Stimulated activated CD4-positive, alpha-beta T cell treated with anti-CD3 and anti-CD28 coated beads, TNF-alpha, amount 100 ng/mL, for 24 hours (primary cell): ENCODE results near the gene PFKP.
"Not testable (repeated sequence)": the region's sequence is repeated elsewhere in the genome, so short reads cannot be mapped to it uniquely, and the experiment has no call there.

Experiments
- DNase-seq, 3 experiments: peaks; one replicate each; pipeline ENCODE4 v3.0.0-alpha.2; 2020; ENCODE audit warnings: low read depth in 3 of 3

The PFKP gene

DNA sequence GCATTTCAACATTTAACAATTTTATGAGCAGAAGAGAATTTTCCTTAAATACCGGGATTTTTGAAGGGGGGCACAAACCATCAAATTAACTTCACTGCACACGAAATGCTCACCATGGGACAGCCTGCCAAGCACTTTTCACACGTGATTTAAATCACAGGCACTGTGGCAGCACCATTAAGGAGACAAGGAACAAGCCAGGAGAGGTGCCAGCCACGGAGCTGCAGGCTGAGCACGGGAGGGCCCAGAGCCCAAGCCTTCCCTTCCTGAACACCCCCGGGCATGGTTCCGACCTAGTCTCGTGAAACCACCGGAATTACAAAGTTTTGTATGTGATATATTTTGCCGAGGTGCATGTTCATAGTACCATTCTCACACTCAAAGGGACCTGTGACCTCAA lies 91.8 kb downstream of the PFKP start:
- DNase-seq, result no peak

DNA sequence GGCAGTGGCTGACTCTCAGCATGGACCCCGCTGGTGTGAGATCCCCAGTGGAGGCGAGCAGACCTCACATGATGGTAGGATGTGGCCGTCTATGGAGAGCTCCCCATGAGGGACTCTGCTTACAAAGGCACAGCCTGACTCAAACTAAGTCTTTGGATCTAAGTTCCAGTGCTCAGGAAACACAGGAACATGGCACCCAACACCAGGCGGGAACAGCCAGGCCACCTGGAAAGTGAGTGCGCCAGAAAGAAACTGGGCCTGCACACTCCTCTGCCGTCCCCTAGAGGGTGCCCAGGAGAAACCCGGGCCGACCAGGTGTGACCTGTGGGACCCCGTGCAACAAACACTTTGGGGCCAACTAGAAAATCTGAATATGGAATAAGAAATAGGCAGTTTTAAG lies 95.2 kb downstream of the PFKP start:
- DNase-seq, result no peak

- no peak for DNase-seq
These were observed 96.5 kb downstream of the PFKP start for GRCh38 chr10:3163879-3164278.

DNA sequence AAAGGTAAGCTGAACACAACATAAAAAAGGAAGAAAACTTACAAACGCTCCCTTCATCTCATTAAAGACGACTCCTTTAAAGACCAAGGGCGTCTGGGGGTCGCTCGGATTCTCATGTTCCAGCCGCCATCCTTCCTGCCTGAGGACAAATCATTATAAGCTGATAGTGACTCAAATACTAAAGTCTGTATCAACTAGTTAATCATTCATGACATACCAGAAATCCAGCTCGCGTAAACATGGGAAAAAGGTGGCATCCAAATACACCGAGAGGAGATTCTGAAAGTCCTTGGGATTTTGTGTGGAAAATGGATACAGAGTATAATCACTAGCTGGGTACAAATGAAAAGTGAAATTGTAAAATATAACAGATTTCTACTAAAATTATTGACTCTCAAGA lies 97.8 kb downstream of the PFKP start:
- DNase-seq, result no peak

DNA sequence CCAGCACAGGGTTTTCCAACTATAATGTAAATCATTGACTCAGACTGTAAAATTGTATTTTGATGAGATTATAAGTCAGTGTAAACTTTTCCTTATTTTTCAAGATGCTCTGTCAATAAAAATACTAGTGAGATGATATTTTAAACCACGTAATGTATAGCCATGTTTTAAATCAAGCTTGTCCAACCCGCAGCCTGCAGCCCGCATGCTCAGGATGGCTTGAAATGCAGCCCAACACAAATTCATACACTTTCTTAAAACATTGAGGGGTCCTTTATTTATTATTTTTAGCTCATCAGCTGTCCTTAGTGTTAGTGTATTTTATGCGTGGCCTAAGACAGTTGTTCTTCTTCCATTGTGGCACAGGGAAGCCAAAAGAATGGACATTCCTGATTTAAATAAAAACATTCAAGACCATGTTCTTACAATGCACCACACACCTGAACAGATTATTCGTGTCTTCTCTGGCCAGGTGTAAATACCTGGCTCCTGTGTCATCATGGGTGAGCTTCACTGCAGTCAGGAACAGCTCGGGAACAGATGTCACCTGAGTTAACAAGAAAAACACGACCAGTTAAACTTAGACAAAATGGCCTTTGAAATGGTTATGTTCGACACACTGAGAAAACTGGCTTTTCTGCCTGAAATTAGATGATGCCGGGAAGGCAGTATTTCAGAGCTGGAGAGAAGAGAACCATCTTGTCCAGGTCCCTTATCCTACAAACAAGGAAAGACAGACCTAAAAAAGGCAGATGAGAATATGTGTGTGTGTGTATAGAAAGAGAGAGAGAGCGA lies 99.3 kb downstream of the PFKP start:
- no peak for DNase-seq

DNA sequence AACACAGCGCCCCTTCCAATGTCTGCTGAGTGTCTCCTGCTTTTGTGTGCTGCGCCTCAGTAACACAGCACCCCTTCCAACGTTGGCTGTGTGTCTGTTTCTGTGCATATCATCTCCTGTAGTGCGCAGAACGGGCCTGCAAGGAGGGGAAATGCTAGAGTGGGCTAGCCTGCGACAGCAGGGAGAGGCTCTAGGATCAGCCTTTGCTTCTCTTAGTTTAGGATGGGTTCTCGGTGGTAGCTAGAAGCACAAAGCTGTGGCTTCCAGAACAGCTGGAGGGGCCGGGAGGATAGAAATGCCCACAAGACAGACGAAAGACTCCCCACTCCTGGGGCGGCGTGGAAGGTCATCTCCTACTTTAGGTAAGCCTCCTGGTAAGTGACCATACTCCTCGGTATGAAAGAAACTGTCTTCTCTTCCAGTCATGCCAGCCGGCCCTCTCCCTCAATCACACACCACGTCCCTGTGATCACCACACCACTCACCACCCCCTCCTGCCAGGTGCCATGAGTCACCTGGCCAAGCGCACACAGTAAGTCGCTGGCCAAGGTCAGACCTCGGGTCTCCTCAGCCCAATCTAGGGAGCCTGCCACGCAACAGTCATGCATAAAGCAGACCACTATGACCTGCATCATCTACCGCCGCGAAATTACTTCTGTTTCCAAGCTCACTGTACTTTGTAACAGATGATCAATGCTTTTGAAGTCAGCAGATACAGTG lies 100.4 kb downstream of the PFKP start:
- no peak for DNase-seq

- DNase-seq, result no peak
These were observed 101.9 kb downstream of the PFKP start for GRCh38 chr10:3169271-3169670.

DNA sequence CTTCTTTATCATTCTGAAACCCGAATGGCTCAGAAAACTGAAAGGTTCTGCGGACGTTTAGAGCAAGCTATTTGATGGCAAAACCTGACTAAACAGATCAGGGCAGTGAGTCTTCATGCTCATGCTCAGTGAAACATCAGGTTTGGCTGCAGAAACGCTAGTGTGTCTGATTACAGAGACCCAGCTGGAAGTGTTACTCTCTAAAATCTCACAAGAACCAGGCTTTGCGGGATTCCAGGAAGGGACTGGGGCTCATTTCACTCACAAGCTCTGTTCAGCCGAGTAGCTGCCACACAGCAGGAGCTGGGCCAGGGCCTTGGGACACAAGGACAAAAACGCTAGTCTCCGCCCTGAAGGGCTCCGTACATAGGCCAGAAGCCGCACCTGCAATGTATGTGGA lies 102.3 kb downstream of the PFKP start:
- DNase-seq, result no peak

- DNase-seq, result not testable (repeated sequence)
These were observed 104.1 kb downstream of the PFKP start for GRCh38 chr10:3171488-3171887.

DNA sequence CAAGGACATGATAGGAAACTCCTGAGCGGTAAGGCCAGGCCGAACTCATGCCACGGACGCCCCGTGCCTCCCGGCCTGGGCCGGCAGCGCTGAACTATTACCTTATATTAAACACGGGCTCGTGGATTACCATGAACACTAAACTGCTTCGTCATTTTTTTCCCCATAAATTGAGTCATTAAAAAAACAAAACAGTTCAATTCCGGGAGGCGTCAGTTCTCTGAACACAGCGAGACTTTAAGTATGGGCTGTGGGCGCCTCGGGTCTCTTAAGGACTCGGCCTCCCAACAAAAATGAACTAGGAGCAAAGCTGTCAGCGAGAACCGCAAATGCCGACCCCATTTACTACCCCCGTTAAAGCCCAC lies 104.7 kb downstream of the PFKP start:
- DNase-seq, result peak in 1 of 3 experiments; percentile 21

- DNase-seq, result peak; percentile 96 to 98 (median 97)
These were observed 105.3 kb downstream of the PFKP start, which contains the start of gene PITRM1 for GRCh38 chr10:3172446-3173170. Gene PITRM1, minus strand, starts transcription at chr10:3172782. Its CDS starts 10 bp downstream, at chr10:3172772.

DNA sequence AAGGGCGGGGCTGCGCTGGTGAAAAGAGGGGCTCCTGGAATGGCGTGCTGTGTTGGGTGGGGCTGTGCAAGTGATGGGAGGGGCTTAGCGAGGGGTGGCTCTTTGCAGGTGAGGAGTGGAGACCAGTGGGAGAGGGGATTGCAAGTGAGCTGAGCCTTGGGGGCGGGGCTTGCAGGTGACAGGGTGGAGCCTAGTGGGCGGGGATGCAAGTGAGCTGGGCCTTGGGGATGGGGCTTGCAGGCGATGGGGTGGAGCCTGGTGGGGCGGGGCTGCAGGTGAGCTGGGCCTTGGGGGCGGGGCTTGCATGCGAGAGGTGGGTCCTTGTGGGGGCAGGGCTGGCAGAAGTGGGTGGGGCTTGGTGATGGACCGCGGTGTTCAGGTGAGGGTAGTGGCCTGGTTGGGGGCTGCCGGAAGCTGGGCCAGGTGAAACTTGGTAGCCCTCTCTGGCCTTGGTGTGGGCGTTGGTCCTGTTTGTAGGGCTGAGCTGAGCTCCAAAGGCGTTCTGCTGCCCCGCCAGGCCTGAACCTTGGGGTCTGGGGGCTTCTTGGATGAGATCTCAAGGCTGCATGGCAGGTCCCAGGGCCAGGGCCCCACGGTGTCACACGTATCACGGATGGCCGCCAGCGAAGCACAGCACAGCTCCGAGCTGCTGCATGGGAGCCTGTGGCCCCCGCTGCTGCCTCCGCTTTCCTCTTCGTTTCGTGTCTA lies 106.0 kb downstream of the PFKP start:
- no peak for DNase-seq

DNA sequence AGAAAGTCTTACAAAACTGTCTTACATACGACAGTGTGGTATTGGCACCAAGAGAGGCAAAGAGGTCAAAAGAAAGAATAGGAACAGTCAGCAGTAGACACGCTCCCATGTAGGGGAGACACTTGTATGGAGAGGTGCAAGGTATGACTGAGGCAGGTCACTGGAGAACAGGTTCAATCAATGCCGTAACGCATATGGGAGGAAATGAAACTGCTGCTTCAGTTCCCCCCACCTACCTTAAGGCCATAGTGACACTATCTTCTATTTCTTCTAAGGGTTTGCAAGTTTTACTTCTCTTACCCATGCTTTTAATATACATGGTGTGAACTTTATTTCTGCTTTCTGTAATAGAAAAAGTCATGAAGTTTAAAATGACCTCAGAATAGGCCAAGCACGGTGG lies 110.7 kb downstream of the PFKP start:
- DNase-seq, result no peak

DNA sequence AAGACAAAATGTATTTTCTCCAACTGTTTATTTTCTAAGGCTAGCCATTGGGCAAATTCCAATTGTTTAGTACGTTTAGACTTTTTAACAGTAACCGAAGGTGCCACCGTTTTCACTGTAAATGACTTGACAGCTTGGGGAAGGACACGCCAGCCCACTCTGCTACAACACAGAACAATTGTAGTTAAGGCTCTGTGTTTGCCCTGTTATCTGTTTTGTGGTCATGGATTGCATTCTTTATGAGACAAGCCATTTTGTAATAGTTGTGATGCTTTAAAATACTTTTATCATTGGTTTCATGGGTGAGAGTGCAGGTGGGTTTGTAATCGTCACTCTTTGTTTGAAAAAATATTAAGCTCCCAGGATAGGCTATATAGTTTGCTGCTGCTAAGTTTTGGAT lies 111.8 kb downstream of the PFKP start:
- DNase-seq, result no peak

GRCh38 chr10:3180355-3181025 lies 113.1 kb downstream of the PFKP start:
- DNase-seq, result no peak

GRCh38 chr10:3185386-3185785 lies 118.0 kb downstream of the PFKP start:
- no peak for DNase-seq

GRCh38 chr10:3186368-3186767 lies 119.0 kb downstream of the PFKP start:
- DNase-seq, result peak in 2 of 3 experiments; percentile 29 to 32
